GM19043 (cell line): ENCODE measurements around the gene ZSCAN4.

Experiments used
- ATAC-seq: cut with Tn5 transposase; IDR thresholded peaks from one replicate; pipeline ENCODE4 v1.9.1; 2021; ENCODE audit warnings: low read depth; ENCODE audit not compliant: unreplicated experiment

The ZSCAN4 gene

GRCh38 chr19:57668635-57669034, at the start of gene ZSCAN4:
Gene ZSCAN4 (plus strand): TSS chr19:57668935. CDS start chr19:57676146, 7,211 bp downstream.
- no peak for ATAC-seq

- ATAC-seq, result no peak
Measured at GRCh38 chr19:57620673-57621348, 47.9 kb upstream of the ZSCAN4 start.

- ATAC-seq, result no peak
Measured at GRCh38 chr19:57623091-57623490, 45.6 kb upstream of the ZSCAN4 start.

- ATAC-seq, result peak; percentile 95
Measured at GRCh38 chr19:57632987-57633831, 35.5 kb upstream of the ZSCAN4 start, which contains the start of gene ZNF211. Gene ZNF211 (plus strand): TSS chr19:57633168. CDS start chr19:57633347, 179 bp downstream.

- no peak for ATAC-seq
Measured at GRCh38 chr19:57633832-57634131, 35.0 kb upstream of the ZSCAN4 start.

- no peak for ATAC-seq
Measured at GRCh38 chr19:57637379-57637778, 31.4 kb upstream of the ZSCAN4 start.

GRCh38 chr19:57641715-57642234, 27.0 kb upstream of the ZSCAN4 start:
- ATAC-seq, result no peak

- no peak for ATAC-seq
Measured at GRCh38 chr19:57642396-57643046, 26.2 kb upstream of the ZSCAN4 start.

GRCh38 chr19:57643734-57644133, 25.0 kb upstream of the ZSCAN4 start:
- no peak for ATAC-seq

GRCh38 chr19:57648331-57649003, 20.3 kb upstream of the ZSCAN4 start:
- ATAC-seq, result no peak

- no peak for ATAC-seq
Measured at GRCh38 chr19:57651654-57651996, 17.1 kb upstream of the ZSCAN4 start.

- ATAC-seq, result no peak
Measured at GRCh38 chr19:57653689-57654088, 15.0 kb upstream of the ZSCAN4 start.

- ATAC-seq, result no peak
Measured at GRCh38 chr19:57655443-57655842, 13.3 kb upstream of the ZSCAN4 start.

- ATAC-seq, result no peak
Measured at GRCh38 chr19:57656346-57656745, 12.4 kb upstream of the ZSCAN4 start.

- no peak for ATAC-seq
Measured at GRCh38 chr19:57664269-57665127, 4.2 kb upstream of the ZSCAN4 start.

GRCh38 chr19:57665261-57665806, 3.4 kb upstream of the ZSCAN4 start:
- ATAC-seq, result no peak

- ATAC-seq, result no peak
Measured at GRCh38 chr19:57667228-57667627, 1.5 kb upstream of the ZSCAN4 start.

GRCh38 chr19:57671124-57671895, 2.6 kb downstream of the ZSCAN4 start:
- no peak for ATAC-seq

GRCh38 chr19:57672466-57672865, 3.7 kb downstream of the ZSCAN4 start:
- no peak for ATAC-seq
